ENCODE results near the gene IDS.
"Not testable (repeated sequence)": the region's sequence is repeated elsewhere in the genome, so short reads cannot be mapped to it uniquely, and the experiment has no call there.

Gene IDS

DNA sequence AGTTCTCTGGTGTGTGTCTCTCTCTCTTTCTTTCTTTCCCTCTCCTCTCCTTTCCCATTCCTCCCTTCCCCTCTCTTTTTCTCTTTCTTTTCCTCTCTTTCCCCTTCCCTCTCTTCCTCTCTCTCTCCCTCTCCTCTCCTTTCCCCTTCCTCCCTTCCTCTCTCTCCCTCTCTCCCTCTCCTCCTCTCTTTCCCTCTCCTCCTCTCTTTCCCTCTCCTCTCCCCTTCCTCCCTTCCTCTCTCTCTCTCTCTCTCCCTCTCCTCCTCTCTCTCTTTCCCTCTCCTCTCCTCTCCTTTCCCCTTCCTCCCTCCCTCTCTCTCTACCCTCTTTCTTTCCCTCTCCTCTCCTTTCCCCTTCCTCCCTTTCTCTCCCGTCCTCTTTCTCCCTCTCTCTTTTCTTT, 23.3 kb upstream of the IDS start:
- no peak for DNase-seq
- intact Hi-C loops (cut with DNase I) = no loop called here

DNA sequence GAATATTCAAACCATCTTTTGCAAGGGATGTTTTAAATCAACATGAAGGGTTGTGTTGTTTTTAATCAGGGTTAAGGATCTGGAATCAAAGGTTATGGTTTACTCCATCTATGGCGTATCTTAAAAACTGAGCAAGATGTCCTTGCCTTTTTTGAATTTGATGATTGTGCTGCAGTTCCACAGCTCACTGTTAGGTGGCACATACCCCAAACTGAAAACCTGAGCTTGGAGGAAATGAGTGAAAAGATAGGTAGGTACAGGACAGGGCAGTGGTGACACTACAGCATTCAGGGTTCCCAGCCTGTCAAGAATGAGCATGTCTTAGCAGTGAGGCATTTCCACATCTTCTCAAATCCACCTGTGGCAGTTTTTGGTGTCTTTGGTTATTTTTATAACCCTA, 22.6 kb upstream of the IDS start:
- DNase-seq = no peak

DNA sequence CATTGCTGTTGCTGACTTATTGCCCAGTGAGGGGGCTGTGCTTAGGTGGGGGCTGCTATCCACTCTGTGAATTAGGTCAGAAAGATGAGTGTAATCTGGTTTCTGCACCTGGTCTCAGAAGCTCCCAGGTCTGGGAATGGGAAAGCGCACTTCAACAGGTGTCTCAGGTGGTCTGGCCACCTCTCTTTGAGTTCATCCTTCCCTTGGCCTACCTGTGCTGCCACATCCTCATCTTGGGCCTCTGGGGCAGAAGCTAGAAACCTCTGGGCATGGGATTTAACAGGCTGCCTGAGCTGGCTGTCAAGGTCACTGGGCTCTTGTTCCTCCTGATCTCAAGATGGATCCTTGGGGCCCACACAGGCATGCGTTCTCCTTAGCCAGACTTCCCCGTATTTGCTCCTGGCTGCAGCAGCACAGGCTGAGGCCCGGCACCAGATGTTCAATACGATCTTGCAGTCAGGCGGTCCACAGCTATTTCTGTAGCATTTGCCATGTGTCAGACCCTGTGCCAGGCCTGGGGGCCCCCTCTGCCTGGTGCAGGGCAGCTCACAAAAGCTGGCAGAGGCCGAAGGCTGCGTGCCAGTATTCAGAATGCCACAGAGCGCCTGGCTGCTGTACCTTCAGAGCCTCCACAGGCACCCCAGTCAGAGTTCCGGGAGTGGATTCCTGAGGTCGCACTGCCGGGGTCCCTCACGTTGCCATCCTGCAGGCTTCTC, 21.4 kb upstream of the IDS start:
- intact Hi-C loops (cut with DNase I) = not testable (repeated sequence)

More for the DNA sequence above, 22.6 kb upstream of the IDS start:
- intact Hi-C loops (cut with DNase I) = no loop called here

DNA sequence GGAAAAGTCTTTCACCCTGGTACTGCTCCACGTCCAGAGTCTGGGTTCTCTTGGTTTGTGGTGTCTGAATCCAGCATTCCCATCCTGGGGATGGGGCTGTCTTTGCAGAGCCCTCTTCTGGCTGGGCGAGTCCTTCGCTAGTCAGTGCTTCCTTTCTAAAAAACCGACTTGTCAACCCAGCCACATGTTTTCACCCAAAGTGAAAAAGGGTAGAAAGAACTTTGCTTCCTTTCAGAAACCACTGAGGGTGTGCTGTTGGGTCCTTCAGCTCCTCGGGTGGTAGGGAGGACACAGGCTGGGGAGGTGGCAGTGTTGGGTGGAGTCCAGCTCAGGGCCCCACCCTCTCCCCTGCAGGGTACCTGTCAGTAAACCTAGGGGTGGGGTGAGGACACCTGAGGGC, 20.8 kb upstream of the IDS start:
- intact Hi-C loops (cut with DNase I); DNase-seq: not testable (repeated sequence)

More for the DNA sequence above, 21.4 kb upstream of the IDS start:
- not testable (repeated sequence) for DNase-seq

DNA sequence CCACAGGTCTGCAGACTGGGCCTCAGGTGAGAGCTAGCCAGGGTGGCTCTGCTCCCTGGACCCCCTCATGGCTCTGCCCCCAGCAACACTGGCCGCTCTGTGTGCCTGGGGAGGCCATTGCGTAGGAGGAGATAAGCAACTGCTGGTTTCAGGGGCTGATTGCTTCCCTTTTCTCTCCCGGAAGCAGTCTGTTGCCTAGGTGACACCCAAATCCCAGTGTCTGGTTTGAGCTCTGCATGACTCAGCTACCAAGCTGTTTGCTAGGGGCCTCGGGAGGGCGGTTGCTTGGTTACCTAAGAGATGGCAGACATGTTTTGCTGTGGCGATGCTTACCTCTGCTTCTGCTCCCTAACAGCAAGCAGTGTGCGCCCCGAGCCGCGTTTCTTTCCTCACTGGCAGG, 20.3 kb upstream of the IDS start:
- intact Hi-C loops (cut with DNase I) = not testable (repeated sequence)
- peak in 7 of 10 donors; percentile 18 to 87 (median 50) for DNase-seq

DNA sequence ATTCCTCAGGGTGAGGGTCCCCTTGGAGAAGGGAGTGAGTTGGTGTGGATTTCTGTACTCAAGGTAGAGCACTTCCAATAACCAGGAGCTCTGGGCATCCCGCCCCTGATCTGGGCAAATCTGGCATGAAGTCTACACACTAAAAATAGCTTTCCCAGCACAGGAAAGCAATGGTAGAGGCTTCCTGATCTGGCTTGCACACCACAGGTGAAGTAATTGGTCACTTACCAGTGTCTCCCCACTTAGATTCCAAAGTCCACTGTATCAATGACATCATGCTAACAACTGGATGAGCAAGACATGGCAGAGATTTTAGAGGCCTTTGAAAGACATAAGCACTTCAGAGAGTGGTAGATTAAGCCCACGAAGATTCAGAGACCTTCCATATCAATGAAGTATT, 17.8 kb upstream of the IDS start:
- intact Hi-C loops (cut with DNase I) = no loop called here

DNA sequence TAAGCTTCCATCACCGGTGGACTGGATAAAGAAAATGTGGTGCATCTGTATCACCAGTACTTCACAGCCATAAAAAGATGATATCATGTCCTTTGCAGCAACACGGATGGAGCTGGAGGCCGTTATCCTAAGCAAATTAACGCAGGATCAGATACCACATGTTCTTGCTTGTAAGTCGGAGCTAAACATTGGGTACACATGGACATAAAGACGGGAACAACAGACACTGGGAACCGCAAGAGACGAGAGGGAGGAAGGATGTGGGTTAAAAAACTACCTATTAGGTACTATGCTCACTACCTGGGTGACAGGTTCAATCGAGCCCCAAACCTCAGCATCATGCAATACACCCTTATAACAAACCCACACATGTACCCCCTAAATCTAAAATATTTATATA, 16.3 kb upstream of the IDS start:
- intact Hi-C loops (cut with DNase I) = no loop called here
- DNase-seq = no peak

More for the DNA sequence above, 17.8 kb upstream of the IDS start:
- no peak for DNase-seq

DNA sequence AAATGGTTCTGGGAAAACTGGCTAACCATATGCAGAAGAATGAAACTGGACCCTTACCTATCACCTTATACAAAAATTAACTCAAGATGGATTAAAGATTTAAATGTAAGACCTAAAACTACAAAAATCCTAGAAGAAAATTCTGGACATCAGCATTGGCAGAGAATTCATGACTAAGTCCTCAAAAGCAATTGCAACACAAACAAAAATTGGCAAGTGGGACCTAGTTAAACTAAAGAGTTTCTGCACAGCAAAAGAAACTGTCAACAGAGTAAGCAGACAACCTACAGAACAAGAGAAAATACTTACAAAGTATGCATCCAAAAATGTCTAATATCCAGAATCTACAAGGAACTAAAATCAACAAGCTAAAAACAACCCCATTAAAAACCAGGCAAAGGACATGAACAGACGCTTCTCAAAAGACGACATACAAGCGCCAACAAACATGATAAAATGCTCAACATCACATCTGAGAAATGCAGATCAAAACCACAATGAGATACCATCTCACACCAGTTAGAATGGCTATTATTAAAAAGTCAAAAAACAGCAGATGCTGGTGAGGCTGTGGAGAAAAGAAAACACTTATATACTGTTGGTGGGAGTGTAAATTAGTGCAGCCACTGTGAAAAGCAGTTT, 15.7 kb upstream of the IDS start:
- intact Hi-C loops (cut with DNase I) = not testable (repeated sequence)

DNA sequence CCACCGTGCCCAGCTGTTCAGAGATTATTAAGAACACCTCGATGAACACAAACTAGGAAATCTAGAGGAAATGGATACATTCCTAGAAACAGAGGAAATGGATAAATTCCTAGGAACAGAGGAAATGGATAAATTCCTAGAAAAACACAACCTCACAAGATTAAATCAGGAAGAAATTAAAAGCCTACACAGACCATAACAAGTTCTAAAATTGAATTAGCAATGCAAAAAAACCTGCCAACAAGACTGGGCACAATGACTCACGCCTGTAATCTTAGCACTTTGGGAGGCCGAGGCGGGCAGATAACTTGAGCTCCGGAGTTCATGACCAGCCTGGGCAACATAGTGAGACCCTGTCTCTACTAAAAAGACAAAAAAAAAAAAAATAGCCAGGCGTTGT, 13.1 kb upstream of the IDS start:
- intact Hi-C loops (cut with DNase I) = no loop called here
- DNase-seq = no peak

More for the DNA sequence above, 15.7 kb upstream of the IDS start:
- not testable (repeated sequence) for DNase-seq

DNA sequence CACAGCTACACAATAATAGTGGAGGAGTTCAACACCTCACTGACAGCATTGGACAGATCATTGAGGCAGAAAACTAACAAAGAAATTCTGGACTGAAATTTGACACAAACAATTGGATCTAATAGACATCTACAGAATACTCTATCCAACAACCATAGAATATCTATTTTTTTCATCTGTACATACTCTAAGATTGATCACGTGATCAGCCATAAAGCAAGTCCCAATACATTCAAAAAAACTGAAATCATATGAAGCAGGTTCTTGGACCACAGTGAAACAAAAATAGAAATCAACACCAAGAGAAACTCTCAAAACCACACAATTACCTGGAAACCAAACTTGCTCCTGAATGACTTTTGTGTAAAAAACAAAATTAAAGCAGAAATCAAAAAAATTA, 12.2 kb upstream of the IDS start:
- intact Hi-C loops (cut with DNase I) = no loop called here

DNA sequence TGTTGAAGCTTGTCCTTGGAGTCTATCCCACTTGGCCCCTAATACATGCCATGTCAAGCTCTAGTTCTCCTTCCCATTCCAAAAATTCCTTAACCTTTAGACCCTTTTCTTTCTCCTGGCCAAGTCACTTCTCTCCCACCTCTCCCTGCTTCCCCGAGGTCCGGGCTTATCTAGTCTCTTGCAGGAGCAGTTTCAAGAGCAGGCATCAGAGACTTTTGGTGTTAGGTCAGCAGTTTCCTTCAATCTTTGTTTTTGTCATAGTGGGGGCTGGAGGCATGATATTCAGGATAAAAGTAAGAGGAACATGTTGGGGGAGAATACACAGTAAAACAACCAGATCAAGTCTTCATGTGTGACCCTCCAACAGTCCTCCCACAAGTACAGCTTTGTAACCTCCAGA, 11.5 kb upstream of the IDS start:
- intact Hi-C loops (cut with DNase I) = no loop called here

More for the DNA sequence above, 12.2 kb upstream of the IDS start:
- DNase-seq = no peak

DNA sequence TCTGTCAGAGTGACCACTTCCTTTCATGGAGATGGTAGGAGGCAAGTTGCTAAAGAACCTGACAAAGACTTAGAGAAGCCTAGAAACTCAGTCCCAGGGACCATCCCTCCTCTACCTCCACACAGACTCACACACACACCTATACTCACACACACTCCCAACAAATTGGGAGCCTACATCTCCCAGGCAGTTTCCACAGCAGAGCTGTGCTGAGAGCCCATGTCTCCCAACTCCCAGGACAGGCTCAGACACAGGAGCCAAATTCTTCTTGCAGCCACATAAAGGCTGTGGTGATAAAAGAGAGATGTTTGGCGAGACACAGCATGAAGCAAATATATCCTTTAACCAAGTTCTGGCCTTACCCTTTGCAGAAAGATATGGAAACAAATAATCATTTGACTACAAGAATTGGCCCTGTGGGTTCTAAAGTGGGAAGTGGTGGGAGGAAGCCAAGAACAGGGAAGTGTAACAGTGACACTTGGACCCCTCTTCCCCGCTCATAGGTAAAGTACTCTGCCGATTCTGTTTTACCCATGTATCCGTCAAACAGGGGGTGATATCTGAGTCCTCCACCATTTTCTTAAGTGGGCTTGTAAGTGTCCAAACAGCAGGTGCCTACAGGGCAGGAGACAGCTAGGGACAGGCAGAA, 11.0 kb upstream of the IDS start:
- no peak for DNase-seq
- intact Hi-C loops (cut with DNase I) = no loop called here

More for the DNA sequence above, 11.5 kb upstream of the IDS start:
- DNase-seq = no peak

DNA sequence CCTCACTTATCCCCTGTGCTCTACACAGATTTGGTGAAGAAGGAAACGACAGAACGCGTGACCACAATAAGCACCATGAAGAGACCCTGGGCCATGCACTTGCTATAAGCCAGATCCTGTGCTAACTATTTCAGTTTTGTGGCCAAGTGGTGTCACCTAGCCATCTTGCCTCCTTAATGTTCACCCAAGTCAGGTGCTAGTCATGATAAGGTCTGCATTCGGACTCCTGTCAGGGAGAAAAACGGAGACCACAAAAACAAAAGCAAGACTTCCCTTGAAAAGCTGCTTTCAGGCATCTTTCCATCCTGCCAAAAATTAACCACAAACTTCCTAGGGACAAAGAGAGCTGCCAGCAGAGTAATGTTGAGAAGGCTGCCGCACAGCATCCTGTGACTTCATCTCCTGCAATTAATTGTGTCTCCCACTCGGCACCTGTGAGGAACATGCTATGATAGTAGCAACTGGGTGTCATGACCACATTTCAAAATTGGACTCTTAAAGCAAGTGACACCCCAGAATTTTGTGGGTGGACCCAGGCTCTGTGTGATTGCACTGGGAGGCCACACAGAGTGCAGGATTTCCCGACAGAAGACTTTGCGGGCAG, 8.8 kb upstream of the IDS start:
- DNase-seq = no peak
- intact Hi-C loops (cut with DNase I) = no loop called here

DNA sequence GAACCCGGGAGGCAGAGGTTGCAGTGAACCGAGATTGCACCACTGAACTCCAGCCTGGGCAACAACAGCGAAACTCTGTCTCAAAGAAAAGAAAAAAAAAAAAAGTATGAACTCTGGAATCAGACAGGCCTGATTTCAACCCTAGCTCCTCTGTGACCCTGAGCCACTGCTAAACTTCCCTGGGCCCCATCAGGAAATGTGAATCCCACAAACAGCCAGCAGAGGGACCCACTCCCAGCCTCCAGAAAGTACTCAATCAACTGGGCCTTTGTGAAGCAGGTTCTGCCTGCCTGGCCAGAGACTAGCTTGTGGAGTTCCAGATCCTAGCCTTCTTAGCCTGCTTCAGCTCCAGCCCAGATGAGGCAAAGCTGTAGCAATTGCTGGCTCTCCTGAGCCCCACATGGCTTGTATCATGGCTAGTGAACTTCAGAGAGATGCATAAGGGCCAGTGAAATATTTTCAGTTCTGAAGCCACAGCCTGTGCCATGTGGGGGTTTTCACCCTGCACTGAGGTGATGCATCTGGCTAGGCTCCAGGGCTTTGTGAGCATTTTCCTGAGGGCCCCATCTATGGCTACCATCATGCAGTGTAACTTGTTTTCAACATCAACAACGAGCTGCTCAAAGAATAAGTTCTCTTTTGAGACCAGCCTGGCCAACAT, 7.2 kb upstream of the IDS start:
- peak in 8 of 10 donors; percentile 39 to 91 (median 50) for DNase-seq
- intact Hi-C loops (cut with DNase I) = no loop called here

DNA sequence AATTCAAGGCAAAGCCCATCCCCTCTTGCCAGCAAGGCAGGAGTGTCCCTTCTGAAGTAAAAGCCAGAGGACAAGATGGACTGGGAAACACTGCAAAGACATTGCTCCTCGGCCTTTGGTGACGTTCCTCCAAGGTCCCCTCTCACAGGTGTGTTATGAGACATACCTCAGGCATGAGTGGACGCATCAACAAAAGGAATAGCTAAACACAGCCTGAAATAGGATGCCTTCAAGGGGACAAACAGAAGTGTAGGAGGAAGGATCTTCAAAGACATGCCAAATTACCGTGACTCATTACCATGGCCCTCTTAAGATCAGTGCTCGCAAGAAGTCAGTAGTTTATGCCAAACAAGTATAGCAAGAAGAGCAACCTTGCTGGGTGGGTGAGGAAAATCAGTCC, 6.0 kb upstream of the IDS start:
- intact Hi-C loops (cut with DNase I) = no loop called here
- DNase-seq = no peak

DNA sequence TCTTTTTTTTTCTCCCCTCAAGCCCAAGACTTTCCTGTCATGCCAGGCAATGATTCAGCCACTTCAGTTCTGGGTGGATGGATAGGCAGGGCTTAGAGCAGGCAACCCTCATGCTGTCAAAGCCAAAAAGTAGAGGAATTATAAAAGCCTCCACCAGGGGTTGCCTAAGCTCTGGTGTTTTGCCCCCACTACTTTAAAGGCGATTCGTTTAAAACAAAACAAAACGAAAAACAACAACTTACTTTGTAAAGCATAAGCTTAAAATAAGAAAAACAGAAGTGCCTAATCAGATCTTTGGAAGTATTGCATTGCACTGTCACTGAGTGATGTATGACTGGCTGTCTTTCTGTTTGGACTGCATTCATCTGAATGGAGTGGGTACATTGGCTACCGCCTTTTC, 5.3 kb upstream of the IDS start:
- intact Hi-C loops (cut with DNase I) = no loop called here
- DNase-seq = no peak

DNA sequence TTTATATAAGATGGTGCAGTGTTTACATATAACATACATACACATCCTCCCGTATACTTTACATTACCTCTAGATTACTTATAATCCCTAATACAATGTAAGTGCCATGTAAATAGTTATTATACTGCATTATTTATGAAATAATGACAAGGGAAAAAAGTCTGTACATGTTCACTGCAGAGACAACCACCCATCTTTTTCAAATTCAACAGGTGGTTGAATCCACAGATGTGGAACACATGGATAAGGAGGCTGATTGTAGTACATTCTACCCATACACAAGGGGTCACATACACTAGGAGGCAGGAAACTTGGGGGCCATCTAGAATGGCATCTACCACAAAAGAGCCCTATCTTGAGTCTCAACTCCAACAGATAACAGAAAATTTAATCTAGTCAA, 3.4 kb upstream of the IDS start:
- intact Hi-C loops (cut with DNase I) = no loop called here
- no peak for DNase-seq

DNA sequence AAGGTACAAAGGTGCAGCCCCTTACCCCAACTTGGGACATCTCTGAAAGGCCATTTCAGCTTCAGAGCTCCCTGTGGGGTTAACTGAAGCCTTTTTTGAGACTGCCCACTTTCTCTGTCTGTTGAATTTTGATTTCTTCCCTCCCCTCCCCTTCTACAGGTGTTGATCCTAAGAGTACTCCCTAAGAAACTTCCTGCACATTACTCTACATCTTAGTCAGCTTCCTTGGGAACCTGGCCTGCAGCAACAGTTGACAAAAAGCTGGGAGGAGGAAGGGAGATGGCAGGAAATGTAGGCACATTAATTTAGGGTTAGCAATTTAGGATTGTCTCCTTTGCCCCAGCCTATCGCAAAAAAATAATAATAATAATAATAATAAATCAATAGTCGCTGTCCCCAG, 1.2 kb upstream of the IDS start:
- intact Hi-C loops (cut with DNase I) = no loop called here
- no peak for DNase-seq

DNA sequence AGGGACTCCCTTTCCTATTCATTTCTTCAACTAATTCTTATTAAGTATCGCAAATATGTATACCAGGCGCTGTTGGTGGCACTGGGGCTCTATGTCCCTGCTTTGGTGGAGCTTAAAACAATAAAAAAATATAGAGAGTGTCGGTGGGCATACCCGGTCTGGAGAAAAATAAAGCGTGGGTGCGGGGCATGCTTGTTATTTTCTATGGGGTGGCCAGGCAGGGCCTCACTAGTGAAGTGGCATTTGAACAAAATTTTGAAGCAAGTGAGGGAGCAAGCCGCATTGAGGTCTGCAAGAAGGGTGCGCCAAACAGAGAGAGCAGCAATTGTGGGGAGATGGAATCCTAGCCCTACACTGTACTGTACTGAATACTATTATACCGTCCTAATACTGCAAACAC, 565 bp upstream of the IDS start:
- intact Hi-C loops (cut with DNase I) = no loop called here
- DNase-seq = no peak

DNA sequence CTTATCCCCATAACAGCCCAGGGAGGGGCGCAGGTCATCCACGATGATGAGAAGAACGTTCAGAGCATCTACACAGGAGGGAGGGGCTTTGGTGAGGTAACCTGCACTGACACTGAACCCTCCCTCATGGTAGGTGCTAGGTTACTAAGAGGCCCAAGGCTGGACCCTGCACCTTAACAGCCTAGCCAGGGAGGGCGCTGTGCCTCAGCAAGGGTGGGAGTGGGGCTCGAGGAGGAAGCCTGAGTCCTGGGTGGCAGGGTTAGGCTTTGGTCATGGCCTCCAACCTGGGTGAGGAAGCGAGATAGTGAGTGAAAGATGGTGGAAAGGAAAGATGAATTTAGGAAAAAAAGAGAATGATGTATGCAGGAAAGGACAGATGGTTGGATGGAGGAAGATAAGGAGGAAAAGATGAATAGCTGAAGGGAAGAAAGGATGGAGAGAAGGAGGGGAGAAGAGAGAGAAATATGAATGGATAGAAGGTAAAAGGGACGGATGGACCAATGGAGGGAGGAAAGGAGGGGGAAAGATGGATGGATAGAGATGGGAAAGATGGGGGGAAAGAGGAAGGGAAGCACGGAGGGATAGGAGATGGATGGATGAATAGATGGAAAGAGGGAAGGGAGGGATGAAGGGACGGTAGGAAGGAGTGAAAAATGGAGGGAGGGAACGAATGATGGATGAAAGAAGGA, 736 bp downstream of the IDS start:
- DNase-seq = peak in 3 of 10 donors; percentile 11 to 86 (median 76)
- intact Hi-C loops (cut with DNase I) = no loop called here

Data from posterior cingulate gyrus (tissue), 11 donors.